Daoy (cell line): ENCODE measurements around the gene MYO3B. TPM values are rescaled to one million over a fixed set of nuclear protein-coding genes. Genes with fewer than 3 reads are reported as not detected.
"Not testable (repeated sequence)": the region's sequence is repeated elsewhere in the genome, so short reads cannot be mapped to it uniquely, and the experiment has no call there.

Experiments
- DNase-seq: peaks from one replicate; pipeline ENCODE4 v3.0.0-alpha.2; 2015; ENCODE audit warnings: low read depth
- total RNA-seq: library from RNA; depleted of rRNA; stranded (reverse); fragments of >200 nt; shearing (Covaris generic); gene quantifications from 2 replicates; pipeline ENCODE4 v1.2.3, GENCODE V29; 2014

MYO3B gene
- total RNA-seq, 1 experiment from 2014 or later, result not detected

GRCh38 chr2:170213281-170213625, 35.3 kb downstream of the MYO3B start:
- DNase-seq, result not testable (repeated sequence)

GRCh38 chr2:170213651-170214050, 35.7 kb downstream of the MYO3B start:
- no peak for DNase-seq

DNA sequence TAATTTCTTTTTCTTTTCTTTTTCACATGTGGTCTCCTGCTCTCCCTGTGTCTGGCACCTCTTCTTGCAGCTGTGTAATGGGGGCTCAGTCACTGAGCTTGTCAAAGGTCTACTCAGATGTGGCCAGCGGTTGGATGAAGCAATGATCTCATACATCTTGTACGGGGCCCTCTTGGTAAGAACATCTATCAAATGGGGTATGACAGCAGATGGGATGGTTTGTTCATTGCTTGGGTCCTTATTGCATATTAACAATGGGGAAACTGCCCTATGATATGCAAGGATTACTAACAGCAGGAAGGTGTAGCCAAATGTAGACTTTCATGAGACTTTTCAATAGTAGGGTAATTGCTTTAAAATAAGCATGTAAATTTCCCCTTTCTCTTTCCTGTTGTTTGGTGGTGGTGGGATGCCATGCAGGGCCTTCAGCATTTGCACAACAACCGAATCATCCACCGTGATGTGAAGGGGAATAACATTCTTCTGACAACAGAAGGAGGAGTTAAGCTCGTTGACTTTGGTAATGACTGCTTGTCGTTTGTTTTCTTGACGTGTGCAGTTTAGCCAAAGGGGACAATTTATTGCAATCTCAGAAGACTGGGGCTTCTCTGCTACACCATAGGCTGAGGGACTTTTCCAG, 36.5 kb downstream of the MYO3B start:
- no peak for DNase-seq

GRCh38 chr2:170215021-170215420, 37.1 kb downstream of the MYO3B start:
- DNase-seq, result no peak

DNA sequence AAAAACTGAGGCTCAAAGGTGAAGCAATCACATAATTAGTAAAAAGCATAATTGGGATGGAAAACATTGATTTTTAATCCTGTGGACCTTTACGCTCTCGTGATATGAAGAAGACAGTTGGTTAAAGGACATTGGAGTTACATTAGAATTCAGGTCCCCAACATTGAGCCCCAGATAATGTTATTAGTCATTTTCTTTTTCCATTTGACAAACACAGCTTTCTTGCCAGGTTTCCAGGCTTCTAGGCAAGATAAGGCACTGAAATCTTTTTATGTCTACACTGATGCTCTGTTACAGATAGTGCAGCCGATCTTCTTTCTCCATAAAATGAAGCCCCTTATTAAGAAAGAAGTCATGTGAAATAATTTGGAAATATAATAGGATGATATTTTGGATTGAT, 38.5 kb downstream of the MYO3B start:
- no peak for DNase-seq

DNA sequence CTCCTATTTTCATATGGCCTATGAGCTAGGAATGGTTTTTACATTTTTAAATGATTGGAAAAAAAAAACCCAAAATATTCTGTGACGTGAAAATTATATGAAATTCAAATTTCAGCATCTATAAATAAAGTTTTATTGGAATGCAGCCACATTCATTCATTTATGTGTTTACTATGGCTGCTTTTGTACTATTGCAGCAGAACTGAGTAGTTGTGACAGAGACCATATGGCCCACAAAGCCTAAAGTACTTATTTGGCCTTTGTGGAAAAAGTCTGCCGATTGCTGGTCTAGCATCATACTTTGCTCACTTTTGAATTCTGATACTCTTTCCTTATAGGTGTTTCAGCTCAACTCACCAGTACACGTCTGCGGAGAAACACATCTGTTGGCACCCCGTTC, 39.0 kb downstream of the MYO3B start:
- no peak for DNase-seq

GRCh38 chr2:170217778-170218251, 39.9 kb downstream of the MYO3B start:
- no peak for DNase-seq

DNA sequence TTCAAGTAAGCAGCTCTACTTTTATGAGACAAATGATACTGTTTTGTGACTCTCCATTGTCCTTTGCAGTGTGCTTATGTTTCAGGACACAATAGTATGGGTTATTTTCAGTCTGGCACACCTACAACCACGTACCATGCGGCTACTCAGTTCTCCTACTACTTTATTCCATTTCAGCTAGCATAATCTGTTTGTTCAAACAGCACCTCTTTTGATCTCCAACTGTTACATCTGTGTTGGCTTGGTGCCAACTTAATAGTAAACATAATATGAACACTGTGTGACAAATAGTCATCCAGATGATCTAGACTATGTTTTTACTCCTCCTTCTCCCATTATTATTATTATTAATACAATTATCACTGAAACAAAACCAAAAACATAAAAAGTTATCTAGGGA, 40.5 kb downstream of the MYO3B start:
- DNase-seq, result no peak

DNA sequence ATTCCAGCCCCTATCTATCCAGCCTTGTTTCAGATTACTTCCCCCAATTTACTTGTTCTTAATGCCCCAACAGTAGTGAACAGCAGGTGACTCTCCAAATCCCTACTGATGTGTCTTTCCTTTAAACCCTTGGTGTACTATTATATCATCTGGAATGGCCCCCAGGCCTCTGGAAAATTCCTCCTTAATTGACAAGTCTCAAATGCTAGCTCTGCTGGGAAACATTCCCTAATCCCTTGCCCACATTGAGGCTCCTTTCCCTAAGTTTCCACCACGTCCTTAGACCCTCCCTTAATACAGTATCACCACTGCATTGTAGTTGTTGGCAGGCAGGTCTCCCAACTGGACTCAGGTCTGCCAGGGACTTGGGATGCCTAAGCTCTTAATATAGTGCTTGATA, 41.0 kb downstream of the MYO3B start:
- no peak for DNase-seq

DNA sequence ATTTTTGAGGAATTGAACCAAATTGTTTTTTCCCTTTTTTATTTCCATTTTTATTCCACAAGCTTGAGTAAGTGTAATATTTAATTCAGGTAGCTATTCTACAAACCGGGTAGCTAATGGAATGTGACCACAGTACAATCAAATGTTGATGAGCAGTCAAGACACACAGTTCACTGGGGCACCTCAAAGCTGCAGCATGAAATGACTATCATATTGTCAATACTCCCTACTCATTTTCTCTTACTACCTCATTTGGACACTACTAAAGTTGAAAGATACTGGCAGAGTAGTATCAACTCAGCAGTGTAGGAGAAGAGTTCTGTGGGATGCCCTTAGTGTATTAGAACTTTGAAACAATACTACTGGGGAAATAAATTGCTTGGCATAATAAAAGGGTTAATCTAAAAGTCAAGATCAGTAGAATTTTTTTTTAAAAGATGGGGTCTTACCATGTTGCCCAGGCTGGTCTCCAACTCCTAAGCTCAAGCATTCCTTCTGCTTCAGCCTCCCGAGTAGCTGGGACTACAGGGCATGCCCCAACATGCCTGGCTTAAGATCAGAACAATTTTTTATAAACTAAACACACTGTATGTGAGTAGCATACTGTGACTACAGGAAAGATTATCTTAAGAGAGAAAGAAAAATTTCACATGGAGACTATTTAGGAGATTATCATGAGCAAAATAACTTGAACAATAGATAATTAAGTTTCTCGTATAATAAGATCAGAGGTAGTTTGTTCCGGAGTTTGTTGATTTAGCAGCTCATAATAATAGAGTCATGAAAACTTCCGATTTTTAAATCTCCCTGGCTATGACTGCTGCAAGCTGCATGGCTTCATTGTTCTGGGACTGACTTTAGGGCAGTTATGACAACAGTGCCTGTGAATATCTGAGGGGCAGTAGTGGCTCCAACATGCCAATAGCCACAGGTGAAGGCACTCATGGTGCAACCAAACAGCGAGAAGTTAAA, 43.7 kb downstream of the MYO3B start:
- no peak for DNase-seq

DNA sequence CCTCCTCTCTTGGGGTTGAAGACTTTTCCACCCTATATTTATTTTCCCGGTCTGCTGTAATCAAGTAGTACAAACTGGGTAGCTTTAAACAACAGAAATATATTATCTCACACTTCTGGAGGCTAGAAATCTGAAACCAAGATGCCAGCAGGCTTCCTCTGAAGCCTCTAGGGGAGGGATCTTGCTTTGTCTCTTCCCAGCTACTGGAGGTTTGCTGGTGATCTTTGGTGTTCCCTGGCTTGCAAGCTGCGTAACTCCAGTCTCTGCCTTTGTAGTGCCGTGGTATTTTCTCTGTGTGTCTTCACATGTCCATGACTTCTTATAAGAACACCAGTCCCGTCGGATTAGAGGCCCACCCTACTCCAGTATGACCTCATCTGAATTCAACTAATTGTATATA, 44.4 kb downstream of the MYO3B start:
- no peak for DNase-seq

- DNase-seq, result no peak
Measured at GRCh38 chr2:170222842-170223241, 44.9 kb downstream of the MYO3B start.

- no peak for DNase-seq
Measured at GRCh38 chr2:170224692-170225294, 46.8 kb downstream of the MYO3B start.

DNA sequence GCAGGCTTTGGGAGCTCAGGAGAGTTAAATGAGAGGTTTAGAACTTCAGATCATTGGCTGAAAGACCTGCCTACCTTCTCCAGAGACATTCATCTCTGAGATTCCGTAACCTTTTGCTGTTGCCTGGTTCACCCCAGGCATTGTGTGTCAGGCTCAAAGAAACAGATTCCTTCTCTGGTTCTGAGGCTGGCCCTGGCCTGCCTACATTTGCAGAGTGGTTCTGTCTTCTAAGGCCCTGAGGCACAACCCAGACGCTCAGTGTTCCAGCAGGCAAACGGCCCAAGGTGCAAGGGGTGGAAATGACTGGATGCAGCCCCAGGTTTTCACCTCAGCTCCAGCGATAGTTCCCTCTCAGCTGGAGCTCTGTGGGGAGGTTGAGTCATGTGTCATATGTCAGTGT, 48.3 kb downstream of the MYO3B start:
- no peak for DNase-seq

- DNase-seq, result no peak
Measured at GRCh38 chr2:170227507-170227947, 49.6 kb downstream of the MYO3B start.

DNA sequence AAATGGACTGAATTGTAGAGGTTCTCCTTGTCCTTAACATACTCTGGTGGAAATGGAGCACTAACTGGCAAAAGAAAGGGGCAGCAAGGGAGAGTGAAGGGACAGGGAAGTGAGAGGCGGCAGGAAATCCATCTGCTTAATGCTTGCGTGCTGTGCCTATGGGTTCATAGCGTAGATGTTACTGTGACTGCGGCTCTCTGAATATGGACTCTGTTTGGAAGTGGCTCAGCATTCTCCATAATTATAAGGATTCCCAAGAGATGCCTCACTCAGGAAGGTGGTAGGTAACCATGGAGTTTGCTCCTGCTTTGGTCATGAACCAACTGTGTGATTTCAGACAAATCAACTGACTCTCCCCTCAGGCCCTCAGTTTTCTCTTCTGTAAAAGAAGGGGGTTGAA, 50.0 kb downstream of the MYO3B start:
- no peak for DNase-seq

DNA sequence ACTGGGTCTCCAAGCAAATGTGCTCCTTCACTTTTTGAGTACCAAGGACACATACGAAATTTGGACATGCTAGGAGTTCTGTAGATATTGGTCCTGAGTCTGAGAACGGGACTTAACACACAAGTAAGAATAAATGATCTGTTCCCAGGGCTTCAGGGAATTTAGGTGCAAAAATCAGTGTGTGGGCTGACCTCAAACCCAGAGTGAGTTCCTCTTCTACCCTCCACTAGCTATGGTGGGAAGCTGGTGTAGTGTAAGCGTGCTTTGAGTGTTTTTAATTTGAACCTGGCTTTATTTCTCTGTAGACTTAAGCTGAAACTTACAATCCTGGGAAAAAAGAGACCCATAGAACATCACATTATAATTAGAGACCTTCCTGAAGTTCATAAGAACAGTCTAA, 50.5 kb downstream of the MYO3B start:
- no peak for DNase-seq

GRCh38 chr2:170229125-170229524, 51.2 kb downstream of the MYO3B start:
- DNase-seq, result no peak

GRCh38 chr2:170229744-170230143, 51.8 kb downstream of the MYO3B start:
- DNase-seq, result no peak

GRCh38 chr2:170235860-170236679, 58.1 kb downstream of the MYO3B start:
- peak; percentile 41 for DNase-seq

DNA sequence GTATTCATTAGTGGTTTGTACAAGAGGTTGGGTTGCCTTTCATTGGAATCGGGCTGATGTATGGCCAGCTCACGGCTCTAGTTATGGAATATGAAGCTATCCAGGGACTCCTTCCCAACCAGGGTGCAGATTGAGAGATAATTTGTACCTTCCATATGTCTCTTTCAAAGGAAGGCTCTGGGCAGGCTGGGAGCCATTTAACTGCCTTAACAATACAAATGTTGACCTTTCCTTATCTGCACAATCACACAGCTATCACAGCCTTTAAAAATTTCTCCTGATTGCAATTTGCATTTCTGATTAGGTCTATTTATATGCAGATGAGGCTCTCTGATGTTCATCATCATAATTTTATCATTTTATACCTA, 58.7 kb downstream of the MYO3B start:
- no peak for DNase-seq

DNA sequence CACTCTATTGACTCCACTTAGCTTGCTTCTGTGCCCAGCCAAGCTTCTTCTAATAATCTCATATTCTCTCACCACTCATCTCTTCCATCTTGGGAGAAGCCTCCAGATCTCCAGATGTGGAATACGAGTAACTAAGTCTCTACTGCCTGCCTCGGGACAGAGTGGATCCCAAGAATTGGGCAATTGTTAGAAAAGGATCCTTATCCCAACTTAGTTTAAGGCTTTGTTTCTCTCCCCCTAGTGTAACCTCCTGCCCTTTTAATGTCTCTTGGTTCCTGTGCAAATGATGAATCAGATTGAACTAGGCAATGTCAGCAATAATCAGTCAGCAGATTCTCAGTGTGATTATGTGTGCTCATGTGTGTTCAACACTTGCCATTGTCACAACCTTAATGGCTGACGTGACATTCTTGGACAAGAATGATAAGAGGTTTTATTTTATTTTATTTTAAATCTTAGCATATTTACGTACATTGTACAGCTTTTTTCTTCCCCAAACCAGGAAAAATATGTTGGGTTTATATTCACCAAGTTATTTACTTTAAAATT, 59.7 kb downstream of the MYO3B start:
- no peak for DNase-seq
